ENCODE results near the gene ARHGEF26.

Gene ARHGEF26

GRCh38 chr3:154142608-154143007 is 21.4 kb downstream of the ARHGEF26 start:
- no peak overlapping the region for H3K27ac ChIP-seq
- TF ChIP-seq CTCF (IDR thresholded peaks at IDR 0.05) (no peak), ZFX (IDR thresholded peaks at IDR 0.05; ENCODE audit: borderline replicate concordance) (no peak)

- TF ChIP-seq ZFX (IDR thresholded peaks at IDR 0.05; ENCODE audit: borderline replicate concordance) (no peak), CTCF (IDR thresholded peaks at IDR 0.05) (no peak)
- H3K27ac ChIP-seq: no peak overlapping the region
Measured at GRCh38 chr3:154143873-154144272, 22.7 kb downstream of the ARHGEF26 start.

- TF ChIP-seq ZFX (IDR thresholded peaks at IDR 0.05; ENCODE audit: borderline replicate concordance) (no peak), CTCF (IDR thresholded peaks at IDR 0.05) (no peak)
- H3K27ac ChIP-seq: no peak overlapping the region
Measured at GRCh38 chr3:154144825-154145465, 23.8 kb downstream of the ARHGEF26 start.

- H3K27ac ChIP-seq: no peak overlapping the region
- TF ChIP-seq ZFX (IDR thresholded peaks at IDR 0.05; ENCODE audit: borderline replicate concordance) (no peak), CTCF (IDR thresholded peaks at IDR 0.05) (no peak)
Measured at GRCh38 chr3:154148541-154148940, 27.4 kb downstream of the ARHGEF26 start.

- no peak overlapping the region for H3K27ac ChIP-seq
- TF ChIP-seq ZFX (IDR thresholded peaks at IDR 0.05; ENCODE audit: borderline replicate concordance) (no peak), CTCF (IDR thresholded peaks at IDR 0.05) (no peak)
Measured at GRCh38 chr3:154149286-154149685, 28.1 kb downstream of the ARHGEF26 start.

GRCh38 chr3:154151969-154152368 is 30.8 kb downstream of the ARHGEF26 start:
- no peak overlapping the region for H3K27ac ChIP-seq
- no peak for TF ChIP-seq CTCF (IDR thresholded peaks at IDR 0.05)
- no peak for TF ChIP-seq ZFX (IDR thresholded peaks at IDR 0.05; ENCODE audit: borderline replicate concordance)

GRCh38 chr3:154152741-154153140 is 31.6 kb downstream of the ARHGEF26 start:
- no peak overlapping the region for H3K27ac ChIP-seq
- TF ChIP-seq ZFX (IDR thresholded peaks at IDR 0.05; ENCODE audit: borderline replicate concordance): no peak
- no peak for TF ChIP-seq CTCF (IDR thresholded peaks at IDR 0.05)
